HG03066 (cell line): ENCODE data around the gene FOXL1.

Source experiments
- ATAC-seq: cut with Tn5 transposase; IDR thresholded peaks from one replicate; pipeline ENCODE4 v1.9.1; 2021; ENCODE audit warnings: low read depth; ENCODE audit not compliant: unreplicated experiment

FOXL1 gene

DNA sequence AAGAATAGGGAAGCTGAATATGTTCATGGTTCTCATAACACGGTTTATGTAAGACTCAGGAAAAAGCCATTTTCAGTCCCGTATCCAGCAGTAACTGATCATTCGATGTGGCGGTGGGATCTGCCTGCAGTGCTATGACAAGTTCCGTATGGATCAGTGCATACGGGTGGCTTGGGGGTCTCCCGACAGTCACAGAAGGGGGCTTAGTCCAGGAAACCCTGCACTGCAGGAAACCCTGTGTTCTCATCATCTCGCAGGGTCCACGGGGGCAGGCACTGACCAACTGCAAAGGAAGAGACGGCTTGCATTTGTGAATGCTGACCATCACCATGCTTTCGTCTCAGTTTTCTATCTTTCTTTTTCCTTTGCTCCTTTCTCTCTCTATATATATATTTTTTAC is 31.1 kb upstream of the FOXL1 start:
- ATAC-seq = no peak

DNA sequence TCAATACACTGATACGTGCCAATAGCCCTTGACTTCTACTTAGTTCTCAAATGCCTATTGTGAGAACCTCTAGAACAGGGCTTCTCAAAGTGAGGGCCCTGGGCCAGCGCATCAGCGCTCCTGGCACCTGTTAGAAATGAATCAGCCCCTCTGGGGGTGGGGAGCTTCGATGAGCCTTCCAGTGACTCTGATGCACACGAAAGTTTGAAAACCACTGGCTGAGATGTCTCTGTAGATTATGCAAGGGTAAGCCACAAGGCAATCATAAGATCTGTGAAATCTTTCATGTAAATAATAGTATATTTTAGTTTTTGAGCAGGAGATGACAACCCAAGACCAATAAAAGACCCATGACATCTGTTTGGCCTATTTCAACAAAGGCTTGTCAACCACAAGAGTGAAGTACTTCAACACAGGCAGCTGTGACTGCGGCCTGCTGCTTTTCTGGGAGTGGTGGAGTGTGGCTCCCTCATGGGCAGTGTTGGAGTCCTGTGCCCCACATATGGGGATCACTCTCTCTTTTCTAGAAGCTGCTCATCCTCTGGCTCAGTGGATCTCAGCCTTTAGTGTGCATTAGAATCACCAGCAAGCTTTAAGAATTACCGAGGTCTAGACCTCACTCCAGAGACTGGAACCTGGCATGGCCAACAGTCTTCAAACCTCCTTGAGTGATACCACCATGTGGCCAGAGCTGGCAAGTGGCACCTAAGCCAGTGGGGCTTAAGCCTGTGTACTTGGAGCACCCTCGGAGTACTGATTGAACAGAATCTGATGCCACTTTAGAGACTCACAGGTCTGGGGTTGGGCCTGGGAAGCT is 29.1 kb upstream of the FOXL1 start:
- no peak for ATAC-seq

DNA sequence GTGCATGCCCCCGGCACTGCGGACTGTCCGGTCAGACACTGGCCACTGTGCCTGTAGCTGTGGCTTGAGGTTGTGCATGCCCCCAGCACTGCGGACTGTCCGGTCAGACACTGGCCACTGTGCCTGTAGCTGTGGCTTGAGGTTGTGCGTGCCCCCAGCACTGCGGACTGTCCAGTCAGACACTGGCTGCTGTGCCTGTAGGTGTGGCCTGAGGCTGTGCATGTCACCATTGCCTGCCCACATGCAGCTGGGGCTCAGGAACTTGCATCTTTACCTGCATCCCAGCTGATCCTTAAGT is 28.5 kb upstream of the FOXL1 start:
- ATAC-seq = no peak

DNA sequence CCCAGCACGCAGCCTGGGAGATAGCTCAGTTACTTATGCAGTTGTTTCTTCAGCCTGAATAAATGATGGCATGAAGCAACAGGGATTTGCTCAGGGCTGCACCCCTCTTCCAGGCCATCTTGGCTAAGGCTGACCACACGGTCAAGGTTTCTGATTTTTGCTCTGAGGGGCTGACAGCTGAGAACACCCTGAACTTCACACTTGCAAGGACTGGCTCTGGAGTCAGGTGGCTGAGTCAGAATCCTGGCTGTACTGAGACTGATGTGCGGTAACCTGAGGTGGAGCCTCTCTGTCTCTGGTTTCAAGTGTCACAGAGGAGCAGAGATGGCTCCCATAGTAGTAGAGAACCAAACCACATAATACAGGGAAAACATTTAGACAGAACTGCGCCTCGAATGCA is 28.1 kb upstream of the FOXL1 start:
- ATAC-seq = no peak

DNA sequence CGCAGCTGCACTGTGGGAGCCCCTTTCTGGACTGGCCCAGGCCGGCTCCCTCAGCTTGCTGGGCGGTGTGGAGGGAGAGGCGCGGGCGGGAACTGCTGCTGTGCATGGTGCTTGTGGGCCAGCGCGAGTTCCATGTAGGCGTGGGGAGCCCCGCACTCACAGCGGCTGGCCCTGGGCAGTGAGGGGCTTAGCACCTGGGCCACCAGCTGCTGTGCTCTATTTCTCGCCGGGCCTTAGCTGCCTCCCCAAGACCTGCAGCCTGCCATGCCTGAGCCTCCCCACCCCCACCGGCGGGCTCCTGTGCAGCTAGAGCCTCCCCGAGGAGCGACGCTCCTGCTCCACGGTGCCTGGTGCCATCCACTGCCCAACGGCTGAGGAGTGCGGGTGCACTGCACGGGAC is 25.0 kb upstream of the FOXL1 start:
- ATAC-seq = no peak

DNA sequence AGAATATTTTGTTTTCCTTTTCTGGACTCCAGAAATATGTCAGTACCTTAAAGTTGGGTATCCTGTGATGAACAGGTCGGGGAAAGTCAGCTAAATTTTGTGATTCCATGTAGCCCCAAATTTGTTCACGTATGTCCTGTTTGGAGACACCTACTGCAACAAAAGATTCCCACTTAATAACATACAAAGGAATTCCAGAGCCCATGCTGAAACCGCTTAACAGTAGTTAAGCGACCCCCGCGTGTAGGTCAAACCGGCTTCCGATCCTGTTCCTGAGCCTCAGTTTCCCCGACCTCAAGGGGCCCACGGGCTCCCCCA is 23.8 kb upstream of the FOXL1 start:
- no peak for ATAC-seq

DNA sequence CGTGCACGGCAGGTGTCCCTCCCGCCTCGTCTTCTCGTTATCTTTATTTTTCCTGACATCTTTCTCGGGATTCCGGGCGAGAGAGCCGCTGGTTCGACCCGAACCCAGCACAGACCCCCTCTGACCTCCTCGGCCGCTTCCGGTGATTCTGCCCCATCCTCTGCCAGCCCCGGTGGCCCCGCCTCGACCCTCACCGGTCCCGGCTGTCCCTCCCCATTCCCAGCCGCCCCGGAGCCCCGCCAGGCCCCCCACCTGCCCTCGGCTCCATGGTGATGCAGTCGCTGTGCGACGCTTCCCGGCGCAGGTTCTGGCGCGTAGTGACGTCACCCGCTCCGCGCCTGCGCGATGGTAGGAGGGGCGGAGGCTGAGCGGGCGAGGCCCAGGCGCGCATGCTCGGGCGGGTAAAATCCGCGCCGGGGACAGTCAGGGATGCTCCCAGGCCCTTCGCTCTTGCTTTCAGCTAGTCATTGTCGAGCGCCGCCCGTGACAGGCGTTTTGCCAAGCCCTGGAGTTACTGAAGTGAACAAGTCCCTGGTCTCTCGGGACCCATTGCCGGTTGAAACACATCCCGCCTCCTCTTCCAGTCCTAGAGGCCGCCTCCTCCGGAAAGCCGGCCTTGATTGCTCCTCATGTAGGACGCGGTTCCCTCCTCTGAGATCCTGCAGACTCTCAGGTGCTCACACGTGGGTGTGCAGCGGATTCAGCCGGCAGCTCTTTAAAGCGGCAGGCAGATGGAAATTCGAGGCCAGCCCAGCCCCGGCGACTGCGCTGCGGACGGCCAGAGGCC is 23.2 kb upstream of the FOXL1 start, which contains the start of gene MTHFSD:
TSS of gene MTHFSD (minus strand) at position 319 of the 787 bp plus-strand sequence. CDS start at position 268, 51 bp downstream.
- ATAC-seq = peak; percentile 90

DNA sequence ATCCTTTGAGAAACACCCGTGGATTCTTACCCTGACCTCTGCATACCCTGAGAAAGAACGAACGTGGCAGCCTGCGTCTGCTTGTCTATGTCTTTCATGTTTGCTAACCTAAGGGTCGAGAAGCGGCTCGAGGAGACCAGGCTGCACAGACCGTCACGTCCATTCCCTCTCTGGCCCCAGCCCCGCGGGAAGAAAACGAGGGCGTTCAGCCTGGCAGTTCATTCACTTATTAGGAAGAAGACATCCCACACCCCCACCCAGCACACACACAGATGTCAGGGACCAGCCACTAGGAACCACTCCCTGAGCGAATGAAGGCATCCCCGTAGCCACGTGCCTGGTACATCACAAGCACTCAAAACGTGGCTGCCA is 22.7 kb upstream of the FOXL1 start:
- ATAC-seq = no peak

DNA sequence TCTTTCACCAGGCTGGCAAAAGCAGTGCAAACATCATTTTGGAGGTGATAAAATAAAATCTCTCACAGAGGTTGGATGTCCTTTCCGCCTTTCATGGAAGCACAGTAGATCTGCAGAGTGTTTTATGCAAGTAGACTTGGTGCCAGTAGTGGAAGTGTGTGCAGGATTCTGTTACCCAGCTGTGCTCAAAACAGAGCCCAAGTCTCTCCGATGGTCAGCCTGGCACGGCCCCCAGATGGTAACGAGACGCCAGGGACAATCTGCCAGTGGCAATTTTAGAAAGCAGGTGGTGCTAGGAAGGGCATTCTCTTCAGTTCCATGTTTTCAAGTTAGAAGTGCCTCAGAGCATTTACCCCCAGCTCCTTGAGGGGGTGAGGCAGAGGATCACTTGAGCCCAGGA is 21.8 kb upstream of the FOXL1 start:
- ATAC-seq = no peak

DNA sequence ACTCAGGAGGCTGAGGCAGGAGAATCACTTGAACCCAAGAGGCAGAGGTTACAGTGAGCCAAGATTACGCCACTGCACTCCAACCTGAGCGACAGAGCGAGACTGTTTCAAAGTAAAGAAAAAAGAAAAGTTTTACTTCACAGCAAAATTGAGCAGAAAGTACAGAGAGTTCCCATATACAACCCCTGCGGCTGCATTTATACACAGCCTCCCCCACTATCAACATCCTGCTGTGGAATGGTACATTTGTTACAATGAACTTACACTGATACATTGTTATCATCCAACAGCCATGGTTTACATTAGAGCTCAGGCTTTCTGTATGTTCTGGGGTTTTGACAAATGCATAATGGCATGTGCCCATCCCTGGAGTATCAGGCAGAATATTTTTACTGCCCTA is 20.8 kb upstream of the FOXL1 start:
- ATAC-seq = no peak

DNA sequence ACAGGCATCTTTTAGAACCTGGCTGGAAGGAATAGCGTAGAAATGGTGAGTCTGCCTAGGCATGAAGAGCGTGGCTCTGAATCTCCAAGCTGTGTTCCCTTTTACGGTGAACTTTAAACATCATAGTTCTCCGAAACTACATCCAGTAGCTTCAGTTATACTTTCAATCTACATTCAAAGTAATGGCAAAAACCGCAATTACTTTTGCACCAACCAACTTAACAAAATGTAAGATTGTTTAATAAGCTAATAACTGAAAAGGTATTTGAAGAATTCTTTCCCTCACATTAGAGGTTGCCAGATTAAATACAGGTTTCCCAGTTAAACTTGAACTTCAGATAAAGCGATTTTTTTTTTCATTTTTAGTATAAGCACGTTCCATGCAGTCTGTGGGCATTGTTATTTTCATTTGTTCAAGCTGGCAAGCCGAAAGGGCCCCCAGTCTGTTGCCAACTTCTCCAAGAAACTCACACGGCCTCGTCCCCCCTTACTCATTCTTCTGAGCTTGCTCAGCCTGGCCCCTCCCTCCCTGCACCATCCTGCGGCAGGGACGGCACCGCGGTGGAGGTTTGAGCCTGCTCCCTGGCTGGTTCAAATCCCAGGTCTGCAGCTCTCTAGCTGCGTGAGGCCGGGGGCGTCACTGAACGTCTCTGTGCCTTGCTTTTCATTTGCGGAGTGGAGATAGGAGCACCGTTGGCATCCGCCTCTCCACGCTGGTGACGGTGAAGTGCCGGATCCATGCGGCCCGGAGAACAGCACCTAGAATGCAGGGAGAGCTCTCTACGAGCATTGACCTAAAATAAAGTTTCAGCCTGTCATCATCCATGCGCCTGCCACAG is 19.8 kb upstream of the FOXL1 start:
- no peak for ATAC-seq

DNA sequence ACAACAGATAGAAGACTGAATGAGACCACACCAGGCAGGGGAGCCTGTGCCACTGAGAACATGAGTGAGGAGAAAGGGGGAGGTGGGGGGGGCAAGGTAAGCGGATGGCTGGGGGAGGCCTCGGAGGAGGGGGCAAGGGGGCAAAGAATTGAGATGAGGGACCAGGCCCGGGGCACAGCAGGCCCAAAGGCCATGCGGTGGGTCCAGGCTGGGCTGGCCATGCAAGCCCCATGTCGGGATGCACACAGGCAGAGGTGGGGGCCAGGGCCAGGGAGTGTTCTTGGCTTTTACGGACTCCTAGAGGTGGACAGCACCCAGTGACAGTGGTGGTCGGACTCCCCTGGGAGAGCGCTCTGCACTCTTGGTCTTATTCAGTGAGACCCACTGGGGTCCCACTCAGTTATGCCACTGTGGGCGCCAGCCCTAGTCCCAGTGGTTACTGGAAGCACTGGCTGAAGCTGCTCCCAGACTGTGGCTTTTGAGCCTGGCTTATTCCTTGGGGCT is 18.5 kb upstream of the FOXL1 start:
- ATAC-seq = no peak

DNA sequence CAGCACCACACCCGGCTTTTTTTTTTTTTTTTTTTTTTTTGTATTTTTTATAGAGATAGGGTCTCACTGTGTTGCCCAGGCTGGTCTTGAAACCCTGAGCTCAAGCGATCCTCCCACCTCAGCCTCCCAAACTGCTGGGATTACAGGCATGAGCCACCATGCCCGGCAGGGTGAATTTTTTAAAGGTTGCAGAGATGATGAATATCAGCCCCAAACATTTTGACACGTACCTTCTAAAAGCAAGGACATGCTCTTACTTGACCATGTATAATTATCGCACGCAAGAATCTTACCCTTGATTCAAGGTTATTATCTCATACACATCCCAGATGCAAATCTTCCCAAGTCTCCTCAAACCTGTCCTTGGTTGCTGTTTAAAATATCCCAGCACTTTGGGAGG is 16.0 kb upstream of the FOXL1 start:
- no peak for ATAC-seq

DNA sequence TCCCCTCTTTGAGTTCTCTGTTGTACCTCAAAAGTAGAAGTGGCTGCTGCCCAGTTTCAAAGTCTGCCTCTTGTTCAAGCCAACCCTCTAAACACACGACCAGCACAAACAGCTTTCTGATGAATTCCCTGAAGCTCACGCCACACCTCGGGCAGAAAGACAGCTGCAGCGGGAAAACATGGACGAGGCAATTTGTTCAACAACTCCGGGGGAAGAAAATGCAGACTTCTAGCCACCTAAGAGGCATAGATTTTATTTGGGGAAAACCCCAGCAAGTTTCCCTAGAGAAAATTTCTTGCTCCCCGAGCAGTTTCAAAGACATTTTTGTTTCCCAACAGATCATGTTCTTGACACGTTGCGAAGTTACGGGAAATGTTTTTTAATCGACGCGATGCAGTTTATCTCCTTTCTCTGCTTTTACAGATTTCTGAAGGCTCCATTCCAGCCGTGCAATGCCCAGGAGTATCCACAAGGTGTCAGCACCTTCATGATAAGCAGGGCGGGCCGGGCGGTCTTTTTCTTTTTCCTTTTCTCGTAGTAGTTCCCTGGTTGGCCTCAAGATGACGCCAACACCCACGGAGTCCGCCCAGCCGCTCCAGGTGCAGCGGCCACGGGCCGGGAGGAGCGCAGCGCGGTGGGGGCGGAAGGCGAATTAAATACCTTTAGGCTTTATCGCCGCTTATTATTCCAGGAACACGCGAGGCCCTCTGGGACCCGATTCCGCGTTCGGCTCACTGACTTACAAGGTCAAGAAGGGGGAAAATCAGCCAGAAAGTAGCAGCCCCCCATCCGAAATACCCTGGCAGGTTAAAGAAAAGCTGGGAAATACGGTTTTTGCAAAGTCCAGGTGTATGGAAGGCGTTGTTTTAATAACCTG is 14.6 kb upstream of the FOXL1 start:
- ATAC-seq = peak; percentile 73

DNA sequence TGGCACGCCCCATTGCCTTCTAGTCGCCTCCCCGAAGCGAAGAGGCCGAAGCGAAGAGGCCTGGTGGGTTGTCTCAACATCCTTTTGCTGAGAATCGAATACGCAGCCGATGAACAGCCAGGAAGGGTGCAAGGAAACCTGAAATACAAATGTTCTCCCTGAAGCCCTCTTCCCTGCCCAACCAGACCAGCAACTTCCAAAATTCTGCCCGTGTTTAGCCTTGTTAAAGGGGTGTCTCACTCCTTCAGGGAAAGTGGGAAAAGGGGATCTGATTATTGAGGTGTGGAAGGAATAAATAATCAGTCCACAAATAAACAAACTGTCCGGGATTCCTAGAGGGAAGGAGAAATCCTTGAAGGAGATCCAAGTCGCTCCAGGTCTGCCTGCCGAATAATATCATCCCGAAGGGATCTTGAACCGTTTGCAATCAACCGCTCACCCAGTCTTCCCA is 13.1 kb upstream of the FOXL1 start:
- no peak for ATAC-seq

DNA sequence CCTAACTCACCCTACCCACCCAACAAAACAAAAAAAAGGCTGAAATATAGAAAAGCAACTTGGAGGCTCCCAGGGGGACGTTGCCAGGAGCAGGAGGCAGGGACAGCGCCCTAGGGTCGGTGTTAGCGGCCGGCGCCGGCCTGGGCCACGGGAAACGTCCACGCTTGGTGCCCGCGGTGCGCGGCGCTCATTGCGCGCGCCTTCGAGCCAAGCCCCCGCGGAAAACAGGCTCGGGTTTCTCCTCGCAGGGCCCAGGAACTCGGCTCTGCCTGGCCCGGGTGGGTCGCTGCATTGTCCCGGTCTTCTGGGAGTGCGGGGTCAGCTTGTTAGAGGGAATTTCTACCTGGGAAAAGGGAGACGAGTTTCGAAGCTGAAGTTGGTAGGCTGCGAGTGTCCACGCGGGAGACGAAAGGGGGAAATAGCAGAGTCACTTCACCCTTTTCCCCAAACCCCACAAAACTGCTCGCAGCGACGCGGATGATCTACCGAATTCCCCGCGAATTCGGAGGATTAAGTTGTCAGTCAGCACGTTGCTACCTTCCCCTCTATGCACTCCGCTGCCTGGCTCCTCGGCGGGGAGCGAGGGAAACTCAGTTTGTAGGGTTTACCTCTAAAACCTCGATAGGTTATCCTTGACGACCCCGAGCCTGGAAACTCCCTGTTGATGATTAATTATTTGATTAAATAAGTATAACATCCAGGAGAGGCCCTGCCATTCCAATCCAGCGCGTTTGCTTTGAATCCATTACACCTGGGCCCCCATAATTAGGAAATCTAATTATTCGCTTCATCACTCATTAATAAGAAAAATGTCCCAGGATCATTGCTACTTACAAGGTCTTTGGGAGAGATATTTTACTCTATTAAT is 12.5 kb upstream of the FOXL1 start:
- no peak for ATAC-seq

DNA sequence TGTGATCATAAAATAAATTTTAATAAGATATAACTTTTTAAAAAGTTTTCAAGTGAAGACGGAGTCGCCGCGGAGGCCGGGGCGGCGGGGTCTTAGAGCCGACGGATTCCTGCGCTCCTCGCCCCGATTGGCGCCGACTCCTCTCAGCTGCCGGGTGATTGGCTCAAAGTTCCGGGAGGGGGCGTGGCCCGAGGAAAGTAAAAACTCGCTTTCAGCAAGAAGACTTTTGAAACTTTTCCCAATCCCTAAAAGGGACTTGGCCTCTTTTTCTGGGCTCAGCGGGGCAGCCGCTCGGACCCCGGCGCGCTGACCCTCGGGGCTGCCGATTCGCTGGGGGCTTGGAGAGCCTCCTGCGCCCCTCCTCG is 11.8 kb upstream of the FOXL1 start, which contains the start of gene FOXC2:
TSS of gene FOXC2 (plus strand) at position 229 of the 365 bp plus-strand sequence. CDS start 507 bp downstream, outside the sequence.
- ATAC-seq = no peak

DNA sequence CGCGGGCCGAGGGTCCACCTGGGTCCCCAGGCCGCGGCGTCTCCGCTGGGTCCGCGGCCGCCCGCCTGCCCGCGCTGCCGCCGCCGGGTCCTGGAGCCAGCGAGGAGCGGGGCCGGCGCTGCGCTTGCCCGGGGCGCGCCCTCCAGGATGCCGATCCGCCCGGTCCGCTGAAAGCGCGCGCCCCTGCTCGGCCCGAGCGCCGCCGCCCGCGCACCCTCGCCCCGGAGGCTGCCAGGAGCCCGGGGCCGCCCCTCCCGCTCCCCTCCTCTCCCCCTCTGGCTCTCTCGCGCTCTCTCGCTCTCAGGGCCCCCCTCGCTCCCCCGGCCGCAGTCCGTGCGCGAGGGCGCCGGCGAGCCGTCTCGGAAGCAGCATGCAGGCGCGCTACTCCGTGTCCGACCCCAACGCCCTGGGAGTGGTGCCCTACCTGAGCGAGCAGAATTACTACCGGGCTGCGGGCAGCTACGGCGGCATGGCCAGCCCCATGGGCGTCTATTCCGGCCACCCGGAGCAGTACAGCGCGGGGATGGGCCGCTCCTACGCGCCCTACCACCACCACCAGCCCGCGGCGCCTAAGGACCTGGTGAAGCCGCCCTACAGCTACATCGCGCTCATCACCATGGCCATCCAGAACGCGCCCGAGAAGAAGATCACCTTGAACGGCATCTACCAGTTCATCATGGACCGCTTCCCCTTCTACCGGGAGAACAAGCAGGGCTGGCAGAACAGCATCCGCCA is 11.2 kb upstream of the FOXL1 start:
- no peak for ATAC-seq
